Cortex of kidney (tissue), 1 donor: ENCODE results near the gene TSACC.

Experiments
- DNase-seq: peaks from one replicate; lab custom pipeline; 2025; lab: John Stamatoyannopoulos, UW

TSACC gene

GRCh38 chr1:156394082-156394481 is 55.8 kb downstream of the TSACC start:
- DNase-seq: no peak

GRCh38 chr1:156394835-156395461 is 56.6 kb downstream of the TSACC start:
- DNase-seq: no peak
